H1 (cell line): Measurements from ENCODE around the gene SUCLG2. TPM values are rescaled to one million over a fixed set of nuclear protein-coding genes. Genes with fewer than 3 reads are reported as not detected.

ENCODE experiments used
- CTCF ChIA-PET: fragments of 300-600 bp; sonication (Branson Sonifier 250); formaldehyde crosslinking; loops from one replicate; lab custom pipeline; 2021; ENCODE audit not compliant: partially characterized antibody; lab: Charles Lee
- POLR2A ChIA-PET: fragments of 300-600 bp; sonication (Branson Sonifier 250); formaldehyde crosslinking; loops from one replicate; lab custom pipeline; 2021; ENCODE audit warnings: inconsistent platforms; ENCODE audit not compliant: partially characterized antibody; lab: Charles Lee
- DNase-seq, 2 experiments: peaks; one replicate each; pipeline versions ENCODE4 v3.0.0 to v3.0.0-alpha.2; 2010 to 2022; ENCODE audit warnings: low spot score in 2 of 2, low read depth in 1 of 2, mixed read lengths in 1 of 2
- FAIRE-seq: peaks from 2 replicates; lab custom pipeline; 2011; peaks lifted over from hg19 to GRCh38; lab: Jason Lieb, UNC
- H2AFZ ChIP-seq: 2 replicates; pipeline ENCODE4 v1.8.1; 2012; ENCODE audit warnings: low read length, inconsistent platforms
- H2AK5ac ChIP-seq: 2 replicates; pipeline ENCODE4 v1.6.1; 2013; ENCODE audit warnings: low read depth, low read length
- H2BK120ac ChIP-seq: replicated peaks from 2 replicates; pipeline ENCODE3; 2013; ENCODE audit warnings: low read depth, low read length, inconsistent platforms
- H2BK12ac ChIP-seq: 2 replicates; pipeline ENCODE4 v1.6.1; 2013; ENCODE audit warnings: low read depth, low read length
- H2BK15ac ChIP-seq: 2 replicates; pipeline ENCODE4 v1.6.1; 2013; ENCODE audit warnings: low read length
- H2BK20ac ChIP-seq: 2 replicates; pipeline ENCODE4 v1.6.1; 2013; ENCODE audit warnings: low read length
- H2BK5ac ChIP-seq: 2 replicates; pipeline ENCODE4 v1.6.1; 2013; ENCODE audit warnings: low read depth, low read length
- H3K14ac ChIP-seq: 2 replicates; pipeline ENCODE4 v1.6.1; 2013; ENCODE audit warnings: inconsistent platforms; ENCODE audit not compliant: insufficient read length
- H3K18ac ChIP-seq: 2 replicates; pipeline ENCODE4 v1.6.1; 2013; ENCODE audit warnings: low read length; ENCODE audit errors: extremely low read depth
- H3K23ac ChIP-seq: 2 replicates; pipeline ENCODE4 v1.6.1; 2013; ENCODE audit warnings: inconsistent platforms; ENCODE audit not compliant: insufficient read length
- H3K23me2 ChIP-seq: 2 replicates; pipeline ENCODE4 v1.6.1; 2013; ENCODE audit warnings: low read depth, low read length
- H3K27ac ChIP-seq: 2 replicates; pipeline ENCODE4 v1.6.1; 2011; ENCODE audit warnings: low read depth, low read length, inconsistent platforms
- H3K27me3 ChIP-seq, 4 experiments: replicated peaks in 1 of 4; 1 replicate in 1 of 4; 2 replicates in 3 of 4; pipeline versions ENCODE4 v1.6.1 to v1.8.1; 2011 to 2013; ENCODE audit warnings: low read length in 3 of 4, mild to moderate bottlenecking in 3 of 4, inconsistent platforms in 2 of 4, mixed read lengths in 2 of 4, moderate library complexity in 1 of 4; ENCODE audit not compliant: control insufficient read depth in 3 of 4, insufficient read depth in 3 of 4; ENCODE audit errors: extremely low read depth in 1 of 4
- H3K36me3 ChIP-seq, 4 experiments: 2 replicates each; pipeline versions ENCODE4 v1.6.1 to v1.8.1; 2011 to 2013; ENCODE audit warnings: mild to moderate bottlenecking in 4 of 4, low read length in 3 of 4, moderate library complexity in 2 of 4, control low read depth in 1 of 4, inconsistent platforms in 1 of 4; ENCODE audit not compliant: insufficient read depth in 4 of 4, control insufficient read depth in 2 of 4
- H3K4ac ChIP-seq: replicated peaks from 2 replicates; pipeline ENCODE3; 2013; ENCODE audit warnings: low read length, low read depth, mixed read lengths, inconsistent platforms; ENCODE audit not compliant: insufficient read length
- H3K4me1 ChIP-seq, 4 experiments: replicated peaks in 1 of 4; 1 replicate in 1 of 4; 2 replicates in 3 of 4; pipeline versions ENCODE4 v1.6.1 to v1.8.1; 2011 to 2013; ENCODE audit warnings: low read length in 3 of 4, inconsistent platforms in 2 of 4, mixed read lengths in 1 of 4; ENCODE audit not compliant: insufficient read depth in 4 of 4, control insufficient read depth in 3 of 4
- H3K4me2 ChIP-seq, 2 experiments: 2 replicates each; pipeline versions ENCODE4 v1.6.1 to v1.8.1; 2011 to 2013; ENCODE audit warnings: low read depth in 2 of 2, low read length in 2 of 2, control low read depth in 1 of 2, inconsistent platforms in 1 of 2, mild to moderate bottlenecking in 1 of 2; ENCODE audit not compliant: insufficient read depth in 1 of 2
- H3K4me3 ChIP-seq, 4 experiments: fragments of 200-600, 300-600 bp in 1 of 4; sonication (generic), shearing (Covaris generic), sonication (Bioruptor Twin) in 1 of 4; 2 replicates each; pipeline versions ENCODE4 v1.5.1 to v1.8.1; 2011 to 2016; ENCODE audit warnings: low read length in 4 of 4, low read depth in 3 of 4, control low read depth in 2 of 4, inconsistent platforms in 2 of 4, mild to moderate bottlenecking in 2 of 4, mixed read lengths in 1 of 4, moderate library complexity in 1 of 4; ENCODE audit not compliant: insufficient read depth in 2 of 4; ENCODE audit errors: extremely low read depth in 1 of 4
- H3K56ac ChIP-seq: replicated peaks from 2 replicates; pipeline ENCODE3; 2013; ENCODE audit warnings: low read depth, mild to moderate bottlenecking, mixed read lengths, low read length, inconsistent platforms; ENCODE audit not compliant: insufficient read length
- H3K79me1 ChIP-seq: 2 replicates; pipeline ENCODE4 v1.6.1; 2013; ENCODE audit warnings: low read depth, low read length, control low read depth
- H3K79me2 ChIP-seq, 2 experiments: 2 replicates each; pipeline versions ENCODE4 v1.6.1 to v1.8.1; 2012 to 2013; ENCODE audit warnings: low read length in 2 of 2, mild to moderate bottlenecking in 2 of 2, inconsistent platforms in 1 of 2; ENCODE audit not compliant: insufficient read depth in 2 of 2, control insufficient read depth in 1 of 2
- H3K9ac ChIP-seq, 4 experiments: replicated peaks in 1 of 4; 1 replicate in 1 of 4; 2 replicates in 3 of 4; pipeline versions ENCODE4 v1.6.1 to v1.8.1; 2011 to 2013; ENCODE audit warnings: low read depth in 3 of 4, low read length in 3 of 4, control low read depth in 2 of 4, mild to moderate bottlenecking in 2 of 4, moderate library complexity in 2 of 4, inconsistent platforms in 1 of 4; ENCODE audit errors: extremely low read depth in 1 of 4
- H3K9me3 ChIP-seq, 2 experiments: 2 replicates each; pipeline versions ENCODE4 v1.6.1 to v1.8.1; 2012 to 2013; ENCODE audit warnings: mild to moderate bottlenecking in 2 of 2, moderate library complexity in 2 of 2, control low read depth in 1 of 2, inconsistent platforms in 1 of 2, low read depth in 1 of 2, low read length in 1 of 2, mixed read lengths in 1 of 2; ENCODE audit not compliant: insufficient read depth in 2 of 2
- H4K20me1 ChIP-seq, 2 experiments: replicated peaks in 1 of 2; 2 replicates each; pipeline versions ENCODE3 to v1.8.1; 2011 to 2013; ENCODE audit warnings: inconsistent platforms in 2 of 2, low read length in 2 of 2, mild to moderate bottlenecking in 1 of 2; ENCODE audit not compliant: insufficient read depth in 2 of 2, control insufficient read depth in 1 of 2
- H4K5ac ChIP-seq: 2 replicates; pipeline ENCODE4 v1.6.1; 2013; ENCODE audit warnings: low read length, low read depth, mixed read lengths, inconsistent platforms; ENCODE audit not compliant: insufficient read length
- H4K8ac ChIP-seq: 2 replicates; pipeline ENCODE4 v1.8.0; 2013; ENCODE audit warnings: mild to moderate bottlenecking, moderate library complexity, low read length, inconsistent platforms; ENCODE audit not compliant: insufficient read depth; ENCODE audit errors: extremely low read depth
- H4K91ac ChIP-seq: replicated peaks from 2 replicates; pipeline ENCODE3; 2013; ENCODE audit warnings: low read length, mixed read lengths, inconsistent platforms; ENCODE audit not compliant: insufficient read length
- BACH1 ChIP-seq: IDR thresholded peaks from 2 replicates; pipeline ENCODE4 v1.6.1; 2012; ENCODE audit warnings: low read length, improper control_type of control experiment
- CBX8 ChIP-seq: fragments of 300-800, 300-1000 bp; sonication (generic); IDR thresholded peaks from 2 replicates; pipeline ENCODE4 v1.7.1; 2016; ENCODE audit warnings: low read depth, low read length, borderline replicate concordance
- CHD2 ChIP-seq: IDR thresholded peaks from 2 replicates; pipeline ENCODE4 v1.6.1; 2012; ENCODE audit warnings: low read length, improper control_type of control experiment
- CTBP2 ChIP-seq: IDR thresholded peaks from 2 replicates; pipeline ENCODE4 v1.7.0; 2011; ENCODE audit warnings: borderline replicate concordance, mild to moderate bottlenecking, moderate library complexity, mixed read lengths, low read length; ENCODE audit not compliant: insufficient read depth, insufficient read length
- FOSL1 ChIP-seq: IDR thresholded peaks from 2 replicates; pipeline ENCODE4 v1.6.1; 2011; ENCODE audit warnings: mild to moderate bottlenecking, low read depth, low read length, moderate library complexity; ENCODE audit not compliant: insufficient read depth
- GTF2F1 ChIP-seq: IDR thresholded peaks from 2 replicates; pipeline ENCODE4 v1.6.1; 2012; ENCODE audit warnings: low read depth, low read length, improper control_type of control experiment, borderline replicate concordance
- KDM4A ChIP-seq: IDR thresholded peaks from one replicate; pipeline ENCODE4 v1.7.1; 2012; ENCODE audit warnings: low read depth, mild to moderate bottlenecking, moderate library complexity, low read length, inconsistent platforms; ENCODE audit not compliant: severe bottlenecking
- MAFK ChIP-seq: IDR thresholded peaks from 2 replicates; pipeline ENCODE4 v1.6.1; 2012; ENCODE audit warnings: low read depth, mild to moderate bottlenecking, improper control_type of control experiment, low read length
- NANOG ChIP-seq: IDR thresholded peaks from 2 replicates; pipeline ENCODE4 v1.6.1; 2011; ENCODE audit warnings: low read length, low read depth, mild to moderate bottlenecking, inconsistent platforms; ENCODE audit not compliant: insufficient read depth, poor library complexity, severe bottlenecking
- PHF8 ChIP-seq: fragments of 200-600 bp; sonication (generic); conservative IDR thresholded peaks from 2 replicates; pipeline ENCODE4 v1.7.1; 2012; ENCODE audit warnings: low read depth, mild to moderate bottlenecking, inconsistent platforms, low read length, moderate library complexity
- POU5F1 ChIP-seq: IDR thresholded peaks from 2 replicates; pipeline ENCODE4 v1.6.1; 2011; ENCODE audit warnings: low read depth, mild to moderate bottlenecking, low read length, moderate library complexity
- WGBS, 2 experiments: shearing (Covaris generic) in 1 of 2; methylation state at CpG; one replicate each; pipeline versions ENCODE4 v1.1.6 to v1.1.7; 2013 to 2015; ENCODE audit warnings: low lambda C conversion rate in 2 of 2, mixed read lengths in 2 of 2, inconsistent platforms in 1 of 2, low coverage in 1 of 2, missing lambda C conversion rate in 1 of 2; ENCODE audit not compliant: insufficient replicate concordance in 2 of 2, insufficient coverage in 1 of 2, insufficient read length in 1 of 2; ENCODE audit errors: extremely low coverage in 1 of 2, missing lambda C conversion rate in 1 of 2; 5-methylcytosine and 5-hydroxymethylcytosine counted together
- polyA plus RNA-seq, 7 experiments: library from polyadenylated mRNA; depleted of rRNA in 3 of 7; stranded (reverse) in 5 of 7; unstranded in 2 of 7; fragments of >200 nt in 5 of 7; fragments of 200-250 nt in 2 of 7; gene quantifications; 1 replicate in 5 of 7; 2 replicates in 1 of 7; 4 replicates in 1 of 7; pipeline versions ENCODE4 v1.2.1 to v1.2.3, GENCODE V29; 2011 to 2013; ENCODE audit warnings: missing spikeins in 2 of 7, mixed read lengths in 2 of 7
- total RNA-seq: library from RNA; stranded (reverse); fragmentation: NEBNext Ultra II Directional; extraction: Animal tissue kit (Norgen Biotek cat#: 25700); gene quantifications from 2 replicates; pipeline ENCODE4 v1.2.1, GENCODE V29; 2021

SUCLG2 gene
- total and polyA plus RNA-seq, 2 of the 8 experiments (the other 6 are each of a cell fraction or from before 2014, with no cell fraction given) = 12.9 to 46.2 TPM

DNA sequence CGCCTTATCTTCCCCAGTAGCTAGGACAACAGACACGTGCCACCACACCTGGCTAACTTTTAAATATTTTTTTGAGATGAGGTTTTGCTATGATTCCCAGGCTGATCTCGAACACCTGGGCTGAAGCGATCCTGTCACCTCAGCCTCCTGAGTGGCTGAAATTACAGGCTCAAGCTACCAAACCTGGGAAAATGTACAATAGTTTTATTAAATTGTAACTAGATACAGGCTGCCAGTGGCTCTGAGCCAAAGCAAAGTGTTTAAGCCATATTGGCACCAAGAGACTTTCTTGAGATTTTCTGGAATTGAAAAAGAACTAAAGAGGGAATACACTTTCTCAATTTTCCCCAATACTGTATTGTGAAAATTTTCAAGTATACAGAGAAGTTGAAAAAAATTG, 204.3 kb downstream of the SUCLG2 start:
- no peaks in the 10 kb centered on the region for H3K23me2 ChIP-seq
- no peaks in the 10 kb centered on the region for H3K79me1 ChIP-seq
- H3K18ac ChIP-seq = no peak overlapping the region
- H4K5ac ChIP-seq = no peak overlapping the region
- H3K27me3 ChIP-seq = no peaks in the 10 kb centered on the region
- H3K9ac ChIP-seq = no peak overlapping the region
- ChIA-PET POLR2A (no interaction called here), CTCF (interaction anchor here (0.8 to 1.4 kb wide), 2 partner anchors 16 to 66 kb away, joined by 3 read pairs; no protein-coding TSS in a partner anchor)
- no peak overlapping the region for H3K23ac ChIP-seq
- no peak overlapping the region for H2BK20ac ChIP-seq
- H3K56ac ChIP-seq = no peak overlapping the region
- DNase-seq = no peak
- H2BK12ac ChIP-seq = no peak overlapping the region
- no peak overlapping the region for H3K27ac ChIP-seq
- no peaks in the 10 kb centered on the region for H3K4me1 ChIP-seq
- H4K20me1 ChIP-seq = no peaks in the 10 kb centered on the region
- H2BK120ac ChIP-seq = no peak overlapping the region
- no peak overlapping the region for H4K8ac ChIP-seq
- no peak overlapping the region for H2AFZ ChIP-seq
- no peak overlapping the region for H4K91ac ChIP-seq
- H3K4me3 ChIP-seq = no peak overlapping the region
- no peak overlapping the region for H2BK5ac ChIP-seq
- no peaks in the 10 kb centered on the region for H3K36me3 ChIP-seq
- H3K4me2 ChIP-seq = no peak overlapping the region
- 98% methylated on average over 4 of the region's 4 CpGs; no CpG with 5 or more reads in 1 of the 2 experiments for WGBS, 2 experiments
- H3K14ac ChIP-seq = no peak overlapping the region
- H2AK5ac ChIP-seq = no peak overlapping the region
- TF ChIP-seq CHD2 (no peak), MAFK (no peak), CTBP2 (no peak), BACH1 (no peak), KDM4A (no peak), POU5F1 (no peak), GTF2F1 (no peak), FOSL1 (no peak), NANOG (no peak), PHF8 (no peak), CBX8 (no peak)
- TF ChIP-seq, all 59 proteins: peak for 0
- H3K4ac ChIP-seq = no peak overlapping the region
- no peaks in the 10 kb centered on the region for H3K9me3 ChIP-seq
- no peaks in the 10 kb centered on the region for H3K79me2 ChIP-seq
- no peak overlapping the region for H2BK15ac ChIP-seq
- FAIRE-seq = no peak
